ENCODE measurements around the gene GAA. TPM values are rescaled to one million over a fixed set of nuclear protein-coding genes. Genes with fewer than 3 reads are reported as not detected.

The GAA gene
- total RNA-seq, 2 experiments from 2014 or later: 22.2 to 22.4 TPM

DNA sequence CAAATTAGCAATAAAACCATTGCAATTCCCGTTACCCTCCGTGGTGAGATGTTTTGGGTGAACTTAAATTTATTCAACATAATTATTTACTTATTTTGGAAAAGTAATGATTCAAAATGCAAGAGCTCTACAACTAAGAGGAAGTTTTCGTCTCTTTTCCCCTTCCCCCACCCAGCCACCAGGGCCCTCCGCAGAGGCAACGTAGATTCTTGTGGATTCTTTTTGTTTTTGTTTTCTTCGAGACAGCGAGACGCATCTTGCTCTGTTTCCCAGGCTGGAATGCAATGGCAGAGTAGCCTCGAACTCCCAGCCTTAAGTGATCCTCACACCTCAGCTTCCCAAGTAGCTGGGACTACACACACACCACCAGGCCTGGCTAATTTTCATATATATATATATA, 45.8 kb upstream of the GAA start:
- H3K36me3 Mint-ChIP-seq (ENCODE audit: low read depth): no peaks in the 10 kb centered on the region
- ATAC-seq (ENCODE audit: poor library complexity) (no peak), DNase-seq (no peak)
- no peak overlapping the region for H3K27ac Mint-ChIP-seq
- H3K27me3 ChIP-seq (ENCODE audit: control insufficient read depth in 1 of 2, insufficient read depth in 2 of 2, low read length in 2 of 2): no peaks in the 10 kb centered on the region
- POLR2A ChIA-PET: no interaction called here
- H3K9me3 ChIP-seq (ENCODE audit: control insufficient read depth in 1 of 2, insufficient read depth in 1 of 2, low read length in 2 of 2): peaks cover 0 to 4% of the 10 kb centered on the region in 2 experiments
- H3K27me3 Mint-ChIP-seq: no peaks in the 10 kb centered on the region
- no peaks in the 10 kb centered on the region for H3K4me1 Mint-ChIP-seq (ENCODE audit: low read depth)
- intact Hi-C loops (cut with DNase I, micrococcal nuclease): no loop called here
- no peak overlapping the region for H3K4me3 ChIP-seq (ENCODE audit: low read length)
- H3K27ac ChIP-seq (ENCODE audit: low read depth in 1 of 2, low read length in 2 of 2): no peak overlapping the region
- TF ChIP-seq, protein P1, sequence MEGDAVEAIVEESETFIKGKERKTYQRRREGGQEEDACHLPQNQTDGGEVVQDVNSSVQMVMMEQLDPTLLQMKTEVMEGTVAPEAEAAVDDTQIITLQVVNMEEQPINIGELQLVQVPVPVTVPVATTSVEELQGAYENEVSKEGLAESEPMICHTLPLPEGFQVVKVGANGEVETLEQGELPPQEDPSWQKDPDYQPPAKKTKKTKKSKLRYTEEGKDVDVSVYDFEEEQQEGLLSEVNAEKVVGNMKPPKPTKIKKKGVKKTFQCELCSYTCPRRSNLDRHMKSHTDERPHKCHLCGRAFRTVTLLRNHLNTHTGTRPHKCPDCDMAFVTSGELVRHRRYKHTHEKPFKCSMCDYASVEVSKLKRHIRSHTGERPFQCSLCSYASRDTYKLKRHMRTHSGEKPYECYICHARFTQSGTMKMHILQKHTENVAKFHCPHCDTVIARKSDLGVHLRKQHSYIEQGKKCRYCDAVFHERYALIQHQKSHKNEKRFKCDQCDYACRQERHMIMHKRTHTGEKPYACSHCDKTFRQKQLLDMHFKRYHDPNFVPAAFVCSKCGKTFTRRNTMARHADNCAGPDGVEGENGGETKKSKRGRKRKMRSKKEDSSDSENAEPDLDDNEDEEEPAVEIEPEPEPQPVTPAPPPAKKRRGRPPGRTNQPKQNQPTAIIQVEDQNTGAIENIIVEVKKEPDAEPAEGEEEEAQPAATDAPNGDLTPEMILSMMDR (IDR thresholded peaks at IDR 0.05): no peak
- H3K4me3 Mint-ChIP-seq: no peak overlapping the region
- H3K4me1 ChIP-seq (ENCODE audit: insufficient read depth, low read length): no peaks in the 10 kb centered on the region
- H3K9me3 Mint-ChIP-seq: no peaks in the 10 kb centered on the region
- no peaks in the 10 kb centered on the region for H3K36me3 ChIP-seq (ENCODE audit: insufficient read depth, low read length)
- CTCF ChIA-PET: no interaction called here

DNA sequence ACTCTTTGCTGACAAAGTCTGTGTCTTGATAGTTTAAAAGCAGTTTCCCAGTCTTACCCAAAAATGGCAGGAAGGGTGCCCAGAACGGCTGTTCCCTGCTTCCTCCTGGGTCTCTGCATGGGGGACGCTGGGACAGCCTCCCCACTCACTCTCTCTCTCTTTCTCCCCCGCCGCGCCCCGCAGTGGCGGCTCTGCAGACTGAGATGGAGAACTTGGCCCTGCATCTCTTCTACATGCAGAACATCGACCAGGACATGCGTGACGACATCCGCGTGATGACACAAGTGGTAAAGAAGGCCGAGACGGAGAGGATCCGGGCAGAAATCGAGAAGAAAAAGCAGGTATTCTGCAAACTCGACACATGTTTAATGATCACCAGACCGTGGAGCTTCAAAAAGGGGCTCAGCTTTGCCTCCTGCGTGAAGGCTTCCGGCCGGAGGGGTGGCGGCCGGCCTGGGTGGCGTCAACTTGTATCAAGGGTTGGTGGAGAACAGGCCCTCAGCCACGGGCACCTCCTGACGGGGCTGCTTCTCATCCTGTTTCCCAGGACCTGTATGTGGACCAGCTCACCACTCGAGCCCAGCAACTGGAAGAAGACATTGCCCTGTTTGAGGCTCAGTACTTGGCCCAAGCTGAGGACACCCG, 42.9 kb upstream of the GAA start:
- intact Hi-C loops (cut with DNase I, micrococcal nuclease): no loop called here
- Histone ChIP-seq H3K4me1 (ENCODE audit: insufficient read depth, low read length) (no peaks in the 10 kb centered on the region), H3K36me3 (ENCODE audit: insufficient read depth, low read length) (no peaks in the 10 kb centered on the region), H3K27me3 (ENCODE audit: control insufficient read depth in 1 of 2, insufficient read depth in 2 of 2, low read length in 2 of 2) (no peaks in the 10 kb centered on the region), H3K4me3 (ENCODE audit: low read length) (no peak overlapping the region), H3K27ac (ENCODE audit: low read depth in 1 of 2, low read length in 2 of 2) (no peak overlapping the region), H3K9me3 (ENCODE audit: control insufficient read depth in 1 of 2, insufficient read depth in 1 of 2, low read length in 2 of 2) (peaks cover 0 to 4% of the 10 kb centered on the region in 2 experiments)
- Mint-ChIP-seq H3K4me3 (no peak overlapping the region), H3K4me1 (ENCODE audit: low read depth) (no peaks in the 10 kb centered on the region), H3K27ac (no peak overlapping the region), H3K9me3 (no peaks in the 10 kb centered on the region), H3K36me3 (ENCODE audit: low read depth) (no peaks in the 10 kb centered on the region), H3K27me3 (no peaks in the 10 kb centered on the region)
- DNase-seq: no peak
- no peak for ATAC-seq (ENCODE audit: poor library complexity)
- ChIA-PET CTCF (no interaction called here), POLR2A (no interaction called here)
- TF ChIP-seq, protein P1 (IDR thresholded peaks at IDR 0.05): no peak

DNA sequence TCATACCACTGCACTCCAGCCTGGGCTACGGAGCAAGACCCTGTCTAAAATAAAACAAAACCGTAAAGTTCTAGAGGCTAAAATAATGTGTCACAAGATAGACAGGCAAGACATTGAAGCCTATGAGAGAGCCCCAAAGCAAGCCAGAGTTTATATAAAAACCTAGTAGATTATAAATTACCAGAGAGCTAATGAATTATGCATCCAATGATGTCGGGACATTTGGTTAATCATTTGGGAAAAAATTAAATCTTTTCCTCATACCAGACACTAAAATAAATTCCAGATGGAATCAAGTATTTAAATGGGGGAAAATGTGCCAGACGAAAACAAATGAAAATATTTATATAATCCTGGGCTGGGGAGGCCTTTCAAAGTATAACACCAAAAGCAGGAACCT, 40.7 kb upstream of the GAA start:
- CTCF ChIA-PET: no interaction called here
- no peak overlapping the region for H3K27ac Mint-ChIP-seq
- no peaks in the 10 kb centered on the region for H3K27me3 Mint-ChIP-seq
- POLR2A ChIA-PET: no interaction called here
- intact Hi-C loops (cut with DNase I, micrococcal nuclease): no loop called here
- H3K36me3 Mint-ChIP-seq (ENCODE audit: low read depth): no peaks in the 10 kb centered on the region
- no peaks in the 10 kb centered on the region for H3K36me3 ChIP-seq (ENCODE audit: insufficient read depth, low read length)
- DNase-seq (no peak), ATAC-seq (ENCODE audit: poor library complexity) (no peak)
- no peaks in the 10 kb centered on the region for H3K9me3 Mint-ChIP-seq
- no peaks in the 10 kb centered on the region for H3K4me1 ChIP-seq (ENCODE audit: insufficient read depth, low read length)
- TF ChIP-seq, protein P1 (IDR thresholded peaks at IDR 0.05): no peak
- H3K27ac ChIP-seq (ENCODE audit: low read depth in 1 of 2, low read length in 2 of 2): no peak overlapping the region
- H3K4me3 Mint-ChIP-seq: no peak overlapping the region
- no peaks in the 10 kb centered on the region for H3K27me3 ChIP-seq (ENCODE audit: control insufficient read depth in 1 of 2, insufficient read depth in 2 of 2, low read length in 2 of 2)
- H3K4me3 ChIP-seq (ENCODE audit: low read length): no peak overlapping the region
- H3K9me3 ChIP-seq (ENCODE audit: control insufficient read depth in 1 of 2, insufficient read depth in 1 of 2, low read length in 2 of 2): peaks cover 0 to 4% of the 10 kb centered on the region in 2 experiments
- H3K4me1 Mint-ChIP-seq (ENCODE audit: low read depth): no peaks in the 10 kb centered on the region

Measured in CD4-positive, alpha-beta T cell (primary cell).